Tibial nerve (tissue), 4 donors: Measurements from ENCODE around the gene ITIH5.

ENCODE experiments used
- CTCF ChIP-seq, 5 experiments: fragments of 200-600 bp in 3 of 5; fragments of 450-650 bp in 2 of 5; sonication (generic) in 3 of 5; IDR thresholded peaks; one replicate each; pipeline ENCODE4 v1.5.1; 2016 to 2019; ENCODE audit warnings: antibody characterized with exemption in 5 of 5, mild to moderate bottlenecking in 3 of 5, moderate library complexity in 2 of 5
- EP300 ChIP-seq, 2 donors: sonication (generic); formaldehyde crosslinking; IDR thresholded peaks; one replicate each; pipeline ENCODE4 v1.6.1; 2017; ENCODE audit warnings: antibody characterized with exemption in 2 of 2, mild to moderate bottlenecking in 1 of 2
- POLR2A ChIP-seq, 2 donors: fragments of 450-650 bp; IDR thresholded peaks; one replicate each; pipeline ENCODE4 v1.6.1; 2017; ENCODE audit warnings: antibody characterized with exemption in 2 of 2, mild to moderate bottlenecking in 2 of 2, moderate library complexity in 2 of 2

DNA sequence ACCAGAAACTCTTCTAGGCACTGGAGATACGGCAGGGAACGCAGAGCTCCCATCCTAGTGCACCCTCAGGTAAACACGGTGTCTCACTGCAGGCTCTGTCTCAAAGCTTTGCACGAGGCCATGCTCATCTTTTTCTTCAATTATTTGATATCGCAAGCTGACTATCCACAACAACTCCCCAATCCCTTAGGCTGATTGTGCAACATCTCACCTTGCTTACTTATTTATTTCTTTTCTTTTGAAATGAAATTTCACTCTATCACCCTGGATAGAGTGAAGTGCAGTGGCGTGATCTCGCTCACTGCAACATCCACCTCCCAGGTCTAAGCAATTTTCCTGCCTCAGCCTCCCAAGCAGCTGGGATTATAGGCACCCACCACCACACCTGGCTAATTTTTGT, 48.7 kb upstream of the ITIH5 start:
- TF ChIP-seq CTCF (IDR thresholded peaks at IDR 0.05) (no peak), POLR2A (IDR thresholded peaks at IDR 0.05) (no peak), EP300 (IDR thresholded peaks at IDR 0.05) (no peak)
